ENCODE measurements around the gene IVNS1ABP. TPM values are rescaled to one million over a fixed set of nuclear protein-coding genes. Genes with fewer than 3 reads are reported as not detected.

IVNS1ABP gene
- total RNA-seq, 1 donor from 2014 or later, result 88.6 TPM

DNA sequence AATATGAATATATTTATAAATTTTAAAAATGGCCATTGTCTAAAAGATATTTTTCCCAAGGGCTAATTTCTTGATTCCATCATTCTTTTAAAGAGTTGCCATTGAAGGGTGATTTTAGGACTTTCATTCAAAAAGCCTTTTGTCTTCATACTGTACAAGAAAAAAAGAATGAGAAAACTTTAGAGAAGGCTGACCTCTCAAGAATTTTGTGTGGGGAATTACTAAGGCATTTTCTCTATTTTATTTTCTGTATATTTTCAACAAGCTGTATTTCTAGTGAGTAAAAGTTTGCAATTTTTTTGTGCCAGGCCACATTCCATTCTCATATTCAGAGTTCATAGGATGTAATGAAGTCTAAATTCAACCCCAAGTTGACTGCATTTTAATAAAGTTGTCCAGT lies 49.3 kb downstream of the IVNS1ABP start:
- ATAC-seq (no peak), DNase-seq (no peak)
- intact Hi-C loops (cut with DNase I), result no loop called here
- no peaks in the 10 kb centered on the region for H3K9me3 ChIP-seq
- H3K4me1 ChIP-seq, result no peaks in the 10 kb centered on the region
- no peak for TF ChIP-seq CTCF (IDR thresholded peaks at IDR 0.05)
- H3K27ac ChIP-seq, result no peak overlapping the region
- H3K4me3 ChIP-seq, result no peak overlapping the region
- no peaks in the 10 kb centered on the region for H3K27me3 ChIP-seq
- H3K36me3 ChIP-seq, result no peaks in the 10 kb centered on the region

GRCh38 chr1:185267301-185267700 lies 49.7 kb downstream of the IVNS1ABP start:
- Histone ChIP-seq H3K27ac (no peak overlapping the region), H3K9me3 (no peaks in the 10 kb centered on the region), H3K4me3 (no peak overlapping the region), H3K4me1 (no peaks in the 10 kb centered on the region), H3K27me3 (no peaks in the 10 kb centered on the region), H3K36me3 (no peaks in the 10 kb centered on the region)
- no peak for TF ChIP-seq CTCF (IDR thresholded peaks at IDR 0.05)
- intact Hi-C loops (cut with DNase I), result no loop called here
- no peak for ATAC-seq
- DNase-seq, result no peak

- TF ChIP-seq CTCF (IDR thresholded peaks at IDR 0.05), result no peak
- no peak overlapping the region for H3K4me3 ChIP-seq
- no peaks in the 10 kb centered on the region for H3K36me3 ChIP-seq
- H3K4me1 ChIP-seq, result no peaks in the 10 kb centered on the region
- intact Hi-C loops (cut with DNase I), result no loop called here
- H3K27ac ChIP-seq, result no peak overlapping the region
- H3K27me3 ChIP-seq, result no peaks in the 10 kb centered on the region
- DNase-seq, result no peak
- no peak for ATAC-seq
- no peaks in the 10 kb centered on the region for H3K9me3 ChIP-seq
Measured at GRCh38 chr1:185265314-185265713, 51.7 kb downstream of the IVNS1ABP start.

GRCh38 chr1:185263780-185264179 lies 53.3 kb downstream of the IVNS1ABP start:
- no peak overlapping the region for H3K4me3 ChIP-seq
- no peaks in the 10 kb centered on the region for H3K36me3 ChIP-seq
- no peak for TF ChIP-seq CTCF (IDR thresholded peaks at IDR 0.05)
- H3K9me3 ChIP-seq, result no peaks in the 10 kb centered on the region
- intact Hi-C loops (cut with DNase I), result no loop called here
- DNase-seq (no peak), ATAC-seq (no peak)
- H3K27ac ChIP-seq, result no peak overlapping the region
- no peaks in the 10 kb centered on the region for H3K27me3 ChIP-seq
- H3K4me1 ChIP-seq, result no peaks in the 10 kb centered on the region

DNA sequence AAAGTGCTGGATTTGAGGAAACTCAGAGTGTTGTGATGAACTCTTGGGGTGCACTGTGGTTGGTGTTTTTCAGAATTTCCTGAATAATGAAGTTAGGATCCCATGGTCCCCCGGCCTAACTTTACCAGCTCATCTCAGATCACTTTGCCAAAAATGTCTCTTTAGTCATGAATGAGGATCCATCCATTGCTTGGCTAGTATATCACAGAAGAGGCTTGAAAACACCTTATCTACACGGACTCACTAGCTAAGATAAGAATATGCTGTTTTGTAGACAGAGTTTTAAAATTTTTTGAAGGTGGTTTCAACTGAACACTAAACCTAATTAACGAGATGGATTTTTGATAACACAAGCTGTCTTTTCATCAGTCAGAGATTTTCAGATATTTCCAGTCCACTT lies 53.8 kb downstream of the IVNS1ABP start:
- Histone ChIP-seq H3K36me3 (no peaks in the 10 kb centered on the region), H3K9me3 (no peaks in the 10 kb centered on the region), H3K4me3 (no peak overlapping the region), H3K4me1 (no peaks in the 10 kb centered on the region), H3K27ac (no peak overlapping the region), H3K27me3 (no peaks in the 10 kb centered on the region)
- ATAC-seq (no peak), DNase-seq (no peak)
- intact Hi-C loops (cut with DNase I), result no loop called here
- TF ChIP-seq CTCF (IDR thresholded peaks at IDR 0.05), result no peak

- TF ChIP-seq CTCF (IDR thresholded peaks at IDR 0.05), result no peak
- ATAC-seq, result no peak
- H3K36me3 ChIP-seq, result no peaks in the 10 kb centered on the region
- H3K9me3 ChIP-seq, result no peaks in the 10 kb centered on the region
- H3K27me3 ChIP-seq, result no peaks in the 10 kb centered on the region
- intact Hi-C loops (cut with DNase I), result no loop called here
- H3K4me1 ChIP-seq, result no peaks in the 10 kb centered on the region
- no peak for DNase-seq
- H3K27ac ChIP-seq, result no peak overlapping the region
- no peak overlapping the region for H3K4me3 ChIP-seq
Measured at GRCh38 chr1:185262151-185262550, 54.9 kb downstream of the IVNS1ABP start.
